ENCODE results near the gene SHKBP1.

SHKBP1 gene

GRCh38 chr19:40617961-40618360 is 41.3 kb downstream of the SHKBP1 start:
- DNase-seq (ENCODE audit: extremely low spot score) = no peak
- ChIA-PET POLR2A (no interaction called here), CTCF (interaction anchor here (1.3 kb wide), 1 partner anchor 16 kb away, joined by 4 read pairs; no protein-coding TSS in a partner anchor)
- no peak for TF ChIP-seq FOXM1 (IDR thresholded peaks at IDR 0.05; ENCODE audit: borderline replicate concordance)
- no peak for TF ChIP-seq SUZ12 (IDR thresholded peaks at IDR 0.05)
- TF ChIP-seq, protein P1, sequence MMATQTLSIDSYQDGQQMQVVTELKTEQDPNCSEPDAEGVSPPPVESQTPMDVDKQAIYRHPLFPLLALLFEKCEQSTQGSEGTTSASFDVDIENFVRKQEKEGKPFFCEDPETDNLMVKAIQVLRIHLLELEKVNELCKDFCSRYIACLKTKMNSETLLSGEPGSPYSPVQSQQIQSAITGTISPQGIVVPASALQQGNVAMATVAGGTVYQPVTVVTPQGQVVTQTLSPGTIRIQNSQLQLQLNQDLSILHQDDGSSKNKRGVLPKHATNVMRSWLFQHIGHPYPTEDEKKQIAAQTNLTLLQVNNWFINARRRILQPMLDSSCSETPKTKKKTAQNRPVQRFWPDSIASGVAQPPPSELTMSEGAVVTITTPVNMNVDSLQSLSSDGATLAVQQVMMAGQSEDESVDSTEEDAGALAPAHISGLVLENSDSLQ (IDR thresholded peaks at IDR 0.05) = no peak
- no peak for TF ChIP-seq ZNF384 (IDR thresholded peaks at IDR 0.05)
- TF ChIP-seq L3MBTL2 (conservative IDR thresholded peaks at IDR 0.05) = no peak
- TF ChIP-seq ELF4 (IDR thresholded peaks at IDR 0.05) = no peak
- no peak for TF ChIP-seq TARDBP (IDR thresholded peaks at IDR 0.05)
- no peak for TF ChIP-seq FOXA1 (IDR thresholded peaks at IDR 0.05)
- TF ChIP-seq NFRKB (IDR thresholded peaks at IDR 0.05) = no peak
- TF ChIP-seq LEF1 (IDR thresholded peaks at IDR 0.05; ENCODE audit: borderline replicate concordance) = no peak
- no peak for TF ChIP-seq CTBP1 (IDR thresholded peaks at IDR 0.05; ENCODE audit: borderline replicate concordance)
- no peak for TF ChIP-seq SP1 (IDR thresholded peaks at IDR 0.05)

- TF ChIP-seq TARDBP (IDR thresholded peaks at IDR 0.05) (no peak), SUZ12 (IDR thresholded peaks at IDR 0.05) (no peak), FOXA1 (IDR thresholded peaks at IDR 0.05) (no peak), ZNF384 (IDR thresholded peaks at IDR 0.05) (no peak), ARNT (IDR thresholded peaks at IDR 0.05) (no peak), FOXK2 (IDR thresholded peaks at IDR 0.05) (no peak), FOXM1 (IDR thresholded peaks at IDR 0.05; ENCODE audit: borderline replicate concordance) (no peak), ELF4 (IDR thresholded peaks at IDR 0.05) (no peak), L3MBTL2 (conservative IDR thresholded peaks at IDR 0.05) (no peak), BHLHE40 (IDR thresholded peaks at IDR 0.05; ENCODE audit: borderline replicate concordance) (no peak), SP1 (IDR thresholded peaks at IDR 0.05) (no peak), CTBP1 (IDR thresholded peaks at IDR 0.05; ENCODE audit: borderline replicate concordance) (no peak), LEF1 (IDR thresholded peaks at IDR 0.05; ENCODE audit: borderline replicate concordance) (no peak), NFRKB (IDR thresholded peaks at IDR 0.05) (no peak), HDGF (IDR thresholded peaks at IDR 0.05; ENCODE audit: borderline replicate concordance) (no peak)
- TF ChIP-seq, protein P1 (IDR thresholded peaks at IDR 0.05) = no peak
- CTCF ChIA-PET = interaction anchor here (2.7 kb wide), 1 partner anchor 15 kb away, joined by 8 read pairs; no protein-coding TSS in a partner anchor
- no peak for DNase-seq (ENCODE audit: extremely low spot score)
- POLR2A ChIA-PET = no interaction called here
These were observed 42.9 kb downstream of the SHKBP1 start for GRCh38 chr19:40619333-40620160.

GRCh38 chr19:40620161-40620485 is 43.5 kb downstream of the SHKBP1 start:
- TF ChIP-seq TARDBP (IDR thresholded peaks at IDR 0.05) (no peak), FOXA1 (IDR thresholded peaks at IDR 0.05) (no peak), FOXM1 (IDR thresholded peaks at IDR 0.05; ENCODE audit: borderline replicate concordance) (no peak)
- POLR2A ChIA-PET = interaction anchor here (1.2 kb wide), 1 partner anchor 15 kb away, joined by 3 read pairs; no protein-coding TSS in a partner anchor
- CTCF ChIA-PET = interaction anchor here (2.7 kb wide), 1 partner anchor 14 kb away, joined by 8 read pairs; no protein-coding TSS in a partner anchor
- DNase-seq (ENCODE audit: extremely low spot score) = no peak

DNA sequence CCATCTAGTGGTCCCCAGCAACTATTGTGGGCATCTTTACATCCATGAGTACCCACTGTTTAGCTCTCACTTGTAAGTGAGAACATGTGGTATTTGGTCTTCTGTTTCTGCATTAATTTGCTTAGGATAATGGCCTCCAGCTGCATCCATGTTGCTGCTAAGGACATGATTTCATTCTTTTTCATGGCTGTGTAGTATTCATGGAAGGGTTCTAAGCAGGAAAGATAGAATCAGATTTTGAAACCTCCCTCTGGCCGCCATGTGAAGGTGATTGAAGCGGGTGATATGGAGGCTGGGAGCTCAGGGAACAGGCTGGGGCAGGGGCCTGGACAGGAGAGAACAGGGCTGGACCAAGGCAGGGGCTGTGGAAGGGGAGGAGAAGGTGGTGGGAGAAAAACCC is 44.6 kb downstream of the SHKBP1 start:
- ChIA-PET CTCF (interaction anchor here (0.6 to 2.7 kb wide), 2 partner anchors 13 to 73 kb away, joined by 4 to 8 read pairs; no protein-coding TSS in a partner anchor), POLR2A (interaction anchor here (1.2 kb wide), 1 partner anchor 16 kb away, joined by 3 read pairs; no protein-coding TSS in a partner anchor)
- no peak for DNase-seq (ENCODE audit: extremely low spot score)
- TF ChIP-seq SUZ12 (IDR thresholded peaks at IDR 0.05) = no peak
- TF ChIP-seq ZNF384 (IDR thresholded peaks at IDR 0.05) = no peak
- TF ChIP-seq ELF4 (IDR thresholded peaks at IDR 0.05) = no peak
- TF ChIP-seq FOXK2 (IDR thresholded peaks at IDR 0.05) = no peak
- TF ChIP-seq BHLHE40 (IDR thresholded peaks at IDR 0.05; ENCODE audit: borderline replicate concordance) = no peak
- TF ChIP-seq NFRKB (IDR thresholded peaks at IDR 0.05) = no peak
- no peak for TF ChIP-seq ARNT (IDR thresholded peaks at IDR 0.05)
- TF ChIP-seq HDGF (IDR thresholded peaks at IDR 0.05; ENCODE audit: borderline replicate concordance) = no peak
- no peak for TF ChIP-seq SP1 (IDR thresholded peaks at IDR 0.05)
- no peak for TF ChIP-seq TARDBP (IDR thresholded peaks at IDR 0.05)

DNA sequence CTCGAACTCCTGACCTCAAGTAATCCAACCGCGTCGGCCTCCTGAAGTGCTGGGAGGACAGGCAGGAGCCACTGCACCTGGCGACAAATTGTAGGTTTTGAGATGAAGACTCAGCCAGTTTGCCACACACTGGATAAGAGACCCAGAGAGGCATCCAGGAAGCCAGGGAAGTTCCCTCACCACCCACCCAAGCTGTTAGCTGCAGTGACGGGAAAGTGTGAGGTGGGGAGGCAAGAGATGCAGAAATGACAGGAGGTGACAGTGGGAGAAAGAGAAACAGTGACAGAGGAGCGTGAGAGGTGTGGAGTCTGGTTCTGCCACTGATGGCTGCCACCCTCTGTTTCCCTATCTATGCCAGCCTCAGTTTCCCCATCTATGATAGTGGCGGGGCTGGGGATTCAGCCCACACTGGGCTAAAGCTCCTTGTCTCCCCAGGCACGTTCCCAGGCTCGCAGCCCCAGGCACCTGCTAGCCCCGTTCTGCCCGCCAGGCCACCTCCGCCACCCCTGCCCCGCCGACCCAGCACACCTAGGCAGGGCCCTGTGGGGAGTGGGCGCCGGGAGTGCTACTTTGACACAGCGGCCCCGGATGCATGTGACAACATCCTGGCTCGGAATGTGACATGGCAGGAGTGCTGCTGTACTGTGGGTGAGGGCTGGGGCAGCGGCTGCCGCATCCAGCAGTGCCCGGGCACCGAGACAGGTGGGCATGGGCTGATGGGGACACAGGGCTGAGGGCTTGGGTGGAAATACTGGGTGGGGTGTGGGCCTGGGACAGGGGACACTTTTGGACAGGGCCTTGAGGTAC is 45.5 kb downstream of the SHKBP1 start:
- TF ChIP-seq TARDBP (IDR thresholded peaks at IDR 0.05) = no peak
- no peak for TF ChIP-seq CTBP1 (IDR thresholded peaks at IDR 0.05; ENCODE audit: borderline replicate concordance)
- TF ChIP-seq LEF1 (IDR thresholded peaks at IDR 0.05; ENCODE audit: borderline replicate concordance) = no peak
- no peak for TF ChIP-seq FOXM1 (IDR thresholded peaks at IDR 0.05; ENCODE audit: borderline replicate concordance)
- no peak for TF ChIP-seq ZNF384 (IDR thresholded peaks at IDR 0.05)
- no peak for TF ChIP-seq L3MBTL2 (conservative IDR thresholded peaks at IDR 0.05)
- no peak for TF ChIP-seq FOXA1 (IDR thresholded peaks at IDR 0.05)
- TF ChIP-seq FOXK2 (IDR thresholded peaks at IDR 0.05) = no peak
- TF ChIP-seq NFRKB (IDR thresholded peaks at IDR 0.05) = no peak
- TF ChIP-seq BHLHE40 (IDR thresholded peaks at IDR 0.05; ENCODE audit: borderline replicate concordance) = no peak
- TF ChIP-seq ELF4 (IDR thresholded peaks at IDR 0.05) = no peak
- no peak for TF ChIP-seq ARNT (IDR thresholded peaks at IDR 0.05)
- TF ChIP-seq SUZ12 (IDR thresholded peaks at IDR 0.05) = no peak
- TF ChIP-seq, protein P1 (IDR thresholded peaks at IDR 0.05) = no peak
- TF ChIP-seq SP1 (IDR thresholded peaks at IDR 0.05) = no peak
- TF ChIP-seq HDGF (IDR thresholded peaks at IDR 0.05; ENCODE audit: borderline replicate concordance) = no peak
- ChIA-PET CTCF (interaction anchor here (0.6 to 2.7 kb wide), 2 partner anchors 12 to 306 kb away, joined by 6 to 8 read pairs; no protein-coding TSS in a partner anchor), POLR2A (interaction anchor here (0.8 kb wide), 1 partner anchor 1186 kb away, joined by 3 read pairs; the partner anchor contains the start of gene RPS16)
- no peak for DNase-seq (ENCODE audit: extremely low spot score)

Data from HEK293T (cell line).